Measurements from ENCODE around the gene FAM53A.
A peak's percentile ranks its signal among the peaks of the same experiment; 100 is the strongest.
"Not testable (repeated sequence)": the region's sequence is repeated elsewhere in the genome, so short reads cannot be mapped to it uniquely, and the experiment has no call there.

The FAM53A gene

GRCh38 chr4:1684506-1685234 lies 557 bp upstream of the FAM53A start:
- no peak for DNase-seq

- DNase-seq: peak; percentile 20
Observed at GRCh38 chr4:1683261-1683735, 815 bp downstream of the FAM53A start.

DNA sequence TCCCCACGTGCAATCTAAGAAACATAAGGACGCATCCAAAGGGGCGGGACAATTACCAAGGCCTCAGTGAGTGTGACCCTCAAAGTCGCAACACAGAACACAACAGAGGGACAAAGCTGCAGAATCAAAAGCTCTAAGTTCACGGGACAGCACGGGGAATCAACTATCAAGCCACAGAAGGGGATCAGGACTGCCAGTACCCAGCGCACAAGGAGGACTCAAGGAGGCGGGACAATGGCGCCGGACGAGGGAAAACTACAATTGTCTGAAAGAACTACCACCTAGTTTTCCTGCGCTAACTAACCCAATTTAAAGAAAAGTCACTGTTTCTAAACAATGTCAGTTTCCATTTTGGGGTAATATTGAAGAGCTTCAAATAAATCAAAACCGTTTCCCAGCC lies 1.3 kb downstream of the FAM53A start:
- DNase-seq: no peak

- DNase-seq: no peak
Observed at GRCh38 chr4:1678244-1678643, 5.9 kb downstream of the FAM53A start.

DNA sequence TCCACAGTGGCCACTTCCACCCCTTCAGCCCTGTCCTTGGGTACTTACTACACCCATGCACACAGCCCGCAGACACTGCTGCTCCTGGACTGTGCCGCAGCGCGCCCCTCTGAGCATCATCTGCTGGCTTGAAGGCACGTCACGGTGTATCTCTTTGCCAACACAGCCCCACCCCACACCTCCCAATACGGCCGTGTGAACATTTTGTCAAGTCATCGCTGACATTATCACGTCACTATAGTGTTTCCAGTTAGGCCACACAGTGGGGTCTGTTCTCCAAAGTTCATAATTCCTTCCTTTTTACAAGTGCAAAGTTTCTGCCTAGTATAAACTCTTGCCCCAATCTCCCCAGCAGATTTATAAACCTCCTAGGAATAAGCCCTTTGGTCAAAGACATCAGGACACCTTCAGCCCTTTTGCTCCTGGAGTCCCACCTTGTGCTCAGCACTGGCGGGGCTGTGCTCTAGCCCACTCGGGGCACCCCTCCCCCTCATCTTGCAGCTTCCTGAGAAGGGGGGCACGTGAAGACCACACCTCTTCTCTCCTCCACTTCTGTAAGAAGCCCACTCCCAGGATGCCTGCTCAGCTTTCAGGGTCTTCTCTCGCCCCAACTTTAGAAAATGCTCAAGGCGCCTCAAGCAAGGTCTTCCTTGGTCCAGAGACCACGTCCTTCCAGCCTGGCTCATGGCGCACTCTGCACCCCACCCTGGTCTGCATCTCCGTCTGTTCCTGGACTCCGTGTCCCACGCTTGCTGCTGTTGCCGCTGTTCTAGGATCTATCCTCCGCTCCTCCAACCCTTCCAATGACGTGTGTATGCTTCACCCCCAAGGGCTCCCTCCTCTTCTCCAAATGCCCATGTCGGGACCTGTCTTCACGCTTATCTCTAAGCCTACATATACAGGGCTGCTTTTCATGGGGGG lies 7.2 kb downstream of the FAM53A start:
- no peak for DNase-seq

DNA sequence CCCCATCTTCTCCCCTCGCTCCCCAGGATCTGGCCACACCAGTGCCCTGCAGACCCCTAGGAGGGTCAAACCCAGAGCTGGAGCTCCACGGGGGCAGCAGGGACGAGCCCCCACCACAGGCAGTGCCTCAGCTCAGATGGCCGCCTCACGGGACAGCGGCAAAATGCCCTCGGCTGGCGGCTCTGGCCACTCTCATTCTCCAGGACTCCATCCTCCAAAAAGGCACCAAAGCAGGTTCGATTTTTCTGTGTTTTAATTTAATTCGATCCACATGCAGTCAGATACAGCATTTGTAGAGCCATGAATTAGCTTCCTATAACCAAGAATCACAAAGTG lies 8.3 kb downstream of the FAM53A start:
- no peak for DNase-seq

GRCh38 chr4:1675136-1675801 lies 8.8 kb downstream of the FAM53A start:
- no peak for DNase-seq

- DNase-seq: no peak
Observed at GRCh38 chr4:1674682-1675081, 9.4 kb downstream of the FAM53A start.

GRCh38 chr4:1673671-1674070 lies 10.4 kb downstream of the FAM53A start:
- DNase-seq: no peak

DNA sequence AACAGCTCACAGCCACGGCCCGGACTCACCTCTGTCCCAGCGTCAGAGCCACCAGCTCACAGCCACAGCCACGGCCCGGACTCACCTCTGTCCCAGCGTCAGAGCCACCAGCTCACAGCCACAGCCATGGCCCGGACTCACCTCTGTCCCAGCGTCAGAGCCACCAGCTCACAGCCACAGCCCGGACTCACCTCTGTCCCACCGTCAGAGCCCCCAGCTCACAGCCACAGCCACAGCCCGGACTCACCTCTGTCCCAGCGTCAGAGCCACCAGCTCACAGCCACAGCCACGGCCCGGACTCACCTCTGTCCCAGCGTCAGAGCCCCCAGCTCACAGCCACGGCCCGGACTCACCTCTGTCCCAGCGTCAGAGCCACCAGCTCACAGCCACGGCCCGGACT lies 13.1 kb downstream of the FAM53A start:
- not testable (repeated sequence) for DNase-seq

DNA sequence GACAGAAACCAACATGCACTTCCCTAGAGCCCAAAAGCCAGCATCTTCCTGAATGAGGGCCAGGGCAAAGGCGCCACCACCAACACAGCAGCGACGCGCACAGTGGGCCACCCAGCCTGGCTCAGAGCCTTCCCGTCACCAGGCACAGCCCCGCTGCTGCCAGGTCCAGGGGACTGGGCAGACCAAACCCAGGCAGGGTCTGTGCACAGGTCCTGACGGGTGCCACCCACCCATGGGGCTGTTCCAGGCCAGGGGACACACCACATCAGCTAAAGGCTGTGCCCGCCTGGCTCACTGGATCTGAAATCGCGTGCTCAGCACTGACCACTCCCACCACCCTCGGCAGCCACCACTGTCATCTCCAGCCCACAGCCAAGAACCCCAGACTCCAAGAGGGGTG lies 13.8 kb downstream of the FAM53A start:
- DNase-seq: no peak

GRCh38 chr4:1669850-1670249 lies 14.3 kb downstream of the FAM53A start:
- no peak for DNase-seq

- DNase-seq: no peak
Observed at GRCh38 chr4:1669270-1669669, 14.8 kb downstream of the FAM53A start.

- no peak for DNase-seq
Observed at GRCh38 chr4:1668488-1668840, 15.6 kb downstream of the FAM53A start.

DNA sequence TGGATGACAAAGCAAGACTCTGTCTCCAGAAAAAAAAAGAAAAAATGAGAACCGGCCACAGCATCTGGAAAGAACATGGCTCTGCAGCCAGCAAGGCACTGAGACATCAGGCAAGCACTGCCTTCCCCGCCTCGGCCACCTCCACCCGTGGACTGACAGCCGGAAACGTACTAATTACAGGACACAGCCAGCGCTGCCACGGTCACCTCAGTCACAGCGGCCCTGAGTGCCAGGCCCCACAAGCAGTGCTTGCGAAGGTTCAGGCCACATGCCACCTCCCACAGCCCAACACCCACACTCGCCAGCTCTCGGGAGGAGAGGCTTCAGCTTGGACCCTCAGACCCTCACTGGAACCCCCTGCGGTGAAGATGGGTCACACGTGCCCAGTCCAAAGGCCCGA lies 16.8 kb downstream of the FAM53A start:
- no peak for DNase-seq

DNA sequence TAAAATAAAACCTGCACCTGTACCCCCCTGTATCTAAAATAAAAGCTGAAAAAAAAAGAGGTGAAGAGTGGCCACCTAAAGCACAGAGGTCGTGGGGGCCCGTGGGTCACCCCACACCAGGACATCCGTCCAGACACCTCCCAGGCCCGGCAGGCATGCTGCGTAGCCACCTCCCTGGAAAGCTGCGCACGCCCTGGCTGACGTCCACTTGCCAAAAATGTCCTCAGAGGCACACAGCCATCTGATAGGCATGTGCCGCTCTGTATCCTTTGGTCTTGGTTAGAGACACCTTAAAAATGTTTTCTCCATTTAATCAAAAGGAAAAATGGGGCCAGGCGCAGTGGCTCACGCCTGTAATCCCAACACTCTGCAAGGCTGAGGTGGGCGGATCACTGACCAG lies 17.7 kb downstream of the FAM53A start:
- no peak for DNase-seq

GRCh38 chr4:1664141-1664540 lies 20.0 kb downstream of the FAM53A start:
- no peak for DNase-seq

GRCh38 chr4:1663549-1663948 lies 20.6 kb downstream of the FAM53A start:
- DNase-seq: no peak

- DNase-seq: no peak
Observed at GRCh38 chr4:1661695-1662094, 22.4 kb downstream of the FAM53A start.

- DNase-seq: peak; percentile 28
Observed at GRCh38 chr4:1660948-1661677, 23.0 kb downstream of the FAM53A start.

GRCh38 chr4:1659104-1660043 lies 24.7 kb downstream of the FAM53A start:
- no peak for DNase-seq

GRCh38 chr4:1658581-1658980 lies 25.5 kb downstream of the FAM53A start:
- no peak for DNase-seq

Data from NCI-H2171 treated with DMSO at 0.1 percent for 48 hours (cell line).